K562 (cell line): ENCODE measurements around the gene POMGNT1. TPM values are rescaled to one million over a fixed set of nuclear protein-coding genes. Genes with fewer than 3 reads are reported as not detected.
A peak's percentile ranks its signal among the peaks of the same experiment; 100 is the strongest.

ENCODE experiments used
- GABPA ChIP-seq: fragments of 200-800 bp; sonication (Bioruptor generic); conservative IDR thresholded peaks from 2 replicates; pipeline ENCODE4 v1.6.1; 2016; ENCODE audit warnings: low read depth, missing genetic modification characterization, missing compliant biosample characterization
- GABPB2 ChIP-seq: fragments of 250-450 bp; sonication (Bioruptor Pico); conservative IDR thresholded peaks from 2 replicates; pipeline ENCODE4 v1.5.1; 2021; ENCODE audit warnings: mild to moderate bottlenecking
- HIVEP1 ChIP-seq: fragments of 250-450 bp; sonication (Bioruptor Pico); IDR thresholded peaks from 2 replicates; pipeline ENCODE4 v1.4.0; 2020; ENCODE audit warnings: mild to moderate bottlenecking
- MEF2D ChIP-seq: conservative IDR thresholded peaks from 2 replicates; pipeline ENCODE4 v1.6.1; 2016; ENCODE audit warnings: low read depth, missing genetic modification characterization, missing compliant biosample characterization
- MGA ChIP-seq: fragments of 450-650 bp; IDR thresholded peaks from 2 replicates; pipeline ENCODE4 v1.6.1; 2016; ENCODE audit warnings: mild to moderate bottlenecking, moderate library complexity
- RBM15 ChIP-seq: fragments of 200-400 bp; formaldehyde crosslinking; IDR thresholded peaks from 2 replicates; pipeline ENCODE4 v1.6.1; 2018; ENCODE audit warnings: mild to moderate bottlenecking, low read length, moderate library complexity; ENCODE audit not compliant: insufficient read depth
- ZBED1 ChIP-seq: IDR thresholded peaks from 2 replicates; pipeline ENCODE4 v1.6.1; 2014
- ZNF197 ChIP-seq: fragments of 200-800 bp; sonication (Bioruptor generic); IDR thresholded peaks from 2 replicates; pipeline ENCODE4 v1.6.1; 2016; ENCODE audit warnings: low read depth, missing genetic modification characterization, missing compliant biosample characterization
- ZNF778 ChIP-seq: fragments of 450-650 bp; formaldehyde crosslinking; IDR thresholded peaks from 2 replicates; pipeline ENCODE4 v1.4.0; 2020; ENCODE audit warnings: mild to moderate bottlenecking, moderate library complexity
- polyA plus RNA-seq, 8 experiments: library from polyadenylated mRNA; depleted of rRNA in 4 of 8; stranded (reverse) in 5 of 8; unstranded in 3 of 8; fragments of >200 nt; fragmentation: Nextera tagmentation in 2 of 8; fragmentation: Illumina TruSeq in 1 of 8; extraction: Ambion mirVana in 2 of 8; extraction: Trizol in 1 of 8; gene quantifications; 2 replicates each; pipeline versions ENCODE4 v1.2.1 to v1.2.3, GENCODE V29; 2011 to 2014; ENCODE audit warnings: inconsistent platforms in 1 of 8, missing spikeins in 1 of 8
- total RNA-seq, 7 experiments: library from RNA; depleted of rRNA in 6 of 7; stranded (reverse); fragments of >200 nt in 6 of 7; fragmentation: Illumina TruSeq in 2 of 7; extraction: Trizol in 2 of 7; gene quantifications; 2 replicates each; pipeline versions ENCODE4 v1.2.1 to v1.2.3, GENCODE V29; 2011 to 2021; ENCODE audit warnings: low replicate concordance in 1 of 7

POMGNT1 gene
- total and polyA plus RNA-seq, 9 of the 15 experiments (the other 6 are each of a cell fraction or from before 2014, with no cell fraction given) = 14.1 to 58.9 (median 37.8) TPM

GRCh38 chr1:46197964-46198811, at the start of gene POMGNT1 (continued):
- peak; percentile 66; the same call in 1 of the 2 replicates for TF ChIP-seq MGA
- TF ChIP-seq ZBED1 = no peak
- TF ChIP-seq MEF2D (tag) = no peak
- no peak for TF ChIP-seq ZNF197
- TF ChIP-seq RBM15 = no peak
- no peak for TF ChIP-seq GABPB2 (CRISPR knock-in tag)
- no peak for TF ChIP-seq ZNF778 (CRISPR knock-in tag)
- TF ChIP-seq GABPA (tag) = peak; percentile 90
- no peak for TF ChIP-seq HIVEP1 (CRISPR knock-in tag)
